PC-3 (cell line): ENCODE data around the gene TRAPPC2L. TPM values are rescaled to one million over a fixed set of nuclear protein-coding genes. Genes with fewer than 3 reads are reported as not detected.

Source experiments
- ATAC-seq: fragments of 200-7000 bp; cut with Tn5 transposase; 2 replicates; pipeline ENCODE4 v1.9.1; 2020; ENCODE audit warnings: mild to moderate bottlenecking, moderate library complexity
- BruUV-seq: library from RNA; stranded (reverse); fragments of 400-500 nt; replicated peaks from 2 replicates; lab custom pipeline; 2021; lab: Mats Ljungman, UMichigan
- CTCF ChIA-PET: fragments of 300-600 bp; sonication (Branson Sonifier 250); formaldehyde crosslinking; loops from one replicate; lab custom pipeline; 2022; ENCODE audit warnings: antibody characterized with exemption; lab: Charles Lee
- POLR2A ChIA-PET: fragments of 300-600 bp; sonication (Branson Sonifier 250); formaldehyde crosslinking; loops from one replicate; lab custom pipeline; 2022; ENCODE audit warnings: antibody characterized with exemption; ENCODE audit not compliant: unreplicated experiment; lab: Charles Lee
- DNase-seq: peaks from one replicate; pipeline ENCODE4 v3.0.0-alpha.2; 2015
- H2AFZ ChIP-seq: fragments of 300-600 bp; sonication (generic); 2 replicates; pipeline ENCODE4 v1.6.0; 2016; ENCODE audit warnings: antibody characterized with exemption, low read length
- H3F3A ChIP-seq: fragments of 300-600 bp; sonication (generic); one replicate; pipeline ENCODE4 v1.6.0; 2017; ENCODE audit warnings: antibody characterized with exemption, low read length, control low read depth, mild to moderate bottlenecking; ENCODE audit not compliant: unreplicated experiment
- H3K27ac ChIP-seq: fragments of 300-600 bp; sonication (generic); 2 replicates; pipeline ENCODE4 v1.5.1; 2016; ENCODE audit warnings: mild to moderate bottlenecking, low read length
- H3K27me3 ChIP-seq: fragments of 300-600 bp; sonication (generic); 2 replicates; pipeline ENCODE4 v1.6.1; 2016; ENCODE audit warnings: low read length, mixed read lengths
- H3K36me3 ChIP-seq: fragments of 300-600 bp; sonication (generic); 2 replicates; pipeline ENCODE4 v1.6.1; 2016; ENCODE audit warnings: low read depth, mixed run types, low read length, mixed read lengths
- H3K4me1 ChIP-seq: fragments of 300-600 bp; sonication (generic); 2 replicates; pipeline ENCODE4 v1.5.1; 2016; ENCODE audit warnings: low read length; ENCODE audit not compliant: insufficient read depth
- H3K4me2 ChIP-seq: fragments of 300-600 bp; sonication (generic); 2 replicates; pipeline ENCODE4 v1.6.0; 2016; ENCODE audit warnings: low read length
- H3K4me3 ChIP-seq: fragments of 300-600 bp; sonication (generic); 2 replicates; pipeline ENCODE4 v1.5.1; 2016; ENCODE audit warnings: mild to moderate bottlenecking, low read length, mixed read lengths
- H3K79me2 ChIP-seq: fragments of 300-600 bp; sonication (generic); 2 replicates; pipeline ENCODE4 v1.6.1; 2017; ENCODE audit warnings: low read length, mixed read lengths
- H3K9ac ChIP-seq: fragments of 300-600 bp; sonication (generic); 2 replicates; pipeline ENCODE4 v1.6.0; 2016; ENCODE audit warnings: mild to moderate bottlenecking, low read length
- H3K9me2 ChIP-seq: fragments of 300-600 bp; sonication (generic); replicated peaks from 2 replicates; pipeline ENCODE4 v1.6.1; 2016; ENCODE audit warnings: mixed run types, low read length, mixed read lengths
- H3K9me3 ChIP-seq: fragments of 300-600 bp; sonication (generic); 2 replicates; pipeline ENCODE4 v1.6.1; 2016; ENCODE audit warnings: low read length, mixed read lengths
- H4K20me1 ChIP-seq: fragments of 300-600 bp; sonication (generic); 2 replicates; pipeline ENCODE4 v1.6.1; 2016; ENCODE audit warnings: low read length, mixed read lengths
- EZH2 ChIP-seq: fragments of 300-600 bp; sonication (generic); IDR thresholded peaks from one replicate; pipeline ENCODE4 v1.6.1; 2017; ENCODE audit warnings: antibody characterized with exemption, mild to moderate bottlenecking, low read length; ENCODE audit not compliant: unreplicated experiment
- EZH2phosphoT487 ChIP-seq: fragments of 300-600 bp; sonication (generic); IDR thresholded peaks from 2 replicates; pipeline ENCODE4 v1.6.1; 2018; ENCODE audit warnings: mild to moderate bottlenecking, antibody characterized with exemption, low read length, borderline replicate concordance
- intact Hi-C: fragments of 100-400 bp; cut with micrococcal nuclease; formaldehyde crosslinking; loops from 2 replicates; pipeline ENCODE4 v1.9.0; 2023
- total RNA-seq: library from RNA; depleted of rRNA; stranded (reverse); fragments of >200 nt; gene quantifications from 2 replicates; pipeline ENCODE4 v1.2.3, GENCODE V29; 2014
- TF ChIP-seq, protein P1 (sequence below): fragments of 300-600 bp; sonication (generic); conservative IDR thresholded peaks from 2 replicates; pipeline ENCODE4 v1.5.1; 2017; ENCODE audit warnings: antibody characterized with exemption, low read depth, mild to moderate bottlenecking, low read length

TRAPPC2L gene
- total RNA-seq, 1 experiment from 2014 or later: 77.5 TPM

DNA sequence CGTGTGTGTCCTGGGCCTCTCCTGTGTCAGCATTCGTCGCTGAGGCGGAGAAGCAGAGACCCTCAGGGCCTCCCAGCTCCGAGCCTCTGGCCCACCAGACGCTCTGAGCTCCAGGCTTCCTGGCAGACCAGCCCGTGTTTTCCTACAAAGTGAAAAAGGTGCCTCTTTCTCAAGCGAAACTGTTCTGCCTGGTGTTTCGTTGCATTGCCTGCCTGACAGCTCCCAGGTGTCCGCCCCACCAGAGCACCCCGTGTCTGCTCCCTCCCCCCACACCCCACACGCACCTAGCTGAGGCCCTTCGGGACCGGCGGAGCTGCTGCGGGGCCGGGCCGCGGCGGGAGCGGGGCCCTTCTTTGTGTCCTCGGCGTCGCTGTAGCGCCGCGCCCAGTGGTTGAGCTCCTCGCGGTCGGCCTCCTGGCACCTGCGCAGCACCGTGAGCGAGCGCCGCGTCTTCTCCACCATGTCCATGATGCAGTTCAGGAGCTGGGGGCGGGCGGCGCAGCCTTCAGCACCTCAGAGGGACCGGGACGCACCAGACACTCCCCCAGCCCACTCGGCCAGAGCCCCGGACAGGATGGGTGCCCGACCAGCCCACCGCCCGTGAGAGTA is 24.2 kb downstream of the TRAPPC2L start:
- no peak for ATAC-seq
- Histone ChIP-seq H3K4me1 (peaks cover 6% of the 10 kb centered on the region; the same call in 1 of the 2 replicates), H3K9me2 (no peaks in the 10 kb centered on the region), H3K9ac (no peak overlapping the region), H3K36me3 (no peaks in the 10 kb centered on the region), H2AFZ (no peak overlapping the region), H3F3A (no peaks in the 10 kb centered on the region), H3K9me3 (no peaks in the 10 kb centered on the region), H3K79me2 (no peaks in the 10 kb centered on the region), H4K20me1 (no peaks in the 10 kb centered on the region), H3K4me3 (no peak overlapping the region), H3K4me2 (no peak overlapping the region), H3K27me3 (no peaks in the 10 kb centered on the region), H3K27ac (no peak overlapping the region)
- DNase-seq: no peak
- ChIA-PET CTCF (no interaction called here), POLR2A (no interaction called here)
- BruUV-seq: no TSS peak
- TF ChIP-seq, protein P1, sequence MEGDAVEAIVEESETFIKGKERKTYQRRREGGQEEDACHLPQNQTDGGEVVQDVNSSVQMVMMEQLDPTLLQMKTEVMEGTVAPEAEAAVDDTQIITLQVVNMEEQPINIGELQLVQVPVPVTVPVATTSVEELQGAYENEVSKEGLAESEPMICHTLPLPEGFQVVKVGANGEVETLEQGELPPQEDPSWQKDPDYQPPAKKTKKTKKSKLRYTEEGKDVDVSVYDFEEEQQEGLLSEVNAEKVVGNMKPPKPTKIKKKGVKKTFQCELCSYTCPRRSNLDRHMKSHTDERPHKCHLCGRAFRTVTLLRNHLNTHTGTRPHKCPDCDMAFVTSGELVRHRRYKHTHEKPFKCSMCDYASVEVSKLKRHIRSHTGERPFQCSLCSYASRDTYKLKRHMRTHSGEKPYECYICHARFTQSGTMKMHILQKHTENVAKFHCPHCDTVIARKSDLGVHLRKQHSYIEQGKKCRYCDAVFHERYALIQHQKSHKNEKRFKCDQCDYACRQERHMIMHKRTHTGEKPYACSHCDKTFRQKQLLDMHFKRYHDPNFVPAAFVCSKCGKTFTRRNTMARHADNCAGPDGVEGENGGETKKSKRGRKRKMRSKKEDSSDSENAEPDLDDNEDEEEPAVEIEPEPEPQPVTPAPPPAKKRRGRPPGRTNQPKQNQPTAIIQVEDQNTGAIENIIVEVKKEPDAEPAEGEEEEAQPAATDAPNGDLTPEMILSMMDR: no peak
- TF ChIP-seq EZH2 (no peak), EZH2phosphoT487 (no peak)
- intact Hi-C loops: no loop called here

DNA sequence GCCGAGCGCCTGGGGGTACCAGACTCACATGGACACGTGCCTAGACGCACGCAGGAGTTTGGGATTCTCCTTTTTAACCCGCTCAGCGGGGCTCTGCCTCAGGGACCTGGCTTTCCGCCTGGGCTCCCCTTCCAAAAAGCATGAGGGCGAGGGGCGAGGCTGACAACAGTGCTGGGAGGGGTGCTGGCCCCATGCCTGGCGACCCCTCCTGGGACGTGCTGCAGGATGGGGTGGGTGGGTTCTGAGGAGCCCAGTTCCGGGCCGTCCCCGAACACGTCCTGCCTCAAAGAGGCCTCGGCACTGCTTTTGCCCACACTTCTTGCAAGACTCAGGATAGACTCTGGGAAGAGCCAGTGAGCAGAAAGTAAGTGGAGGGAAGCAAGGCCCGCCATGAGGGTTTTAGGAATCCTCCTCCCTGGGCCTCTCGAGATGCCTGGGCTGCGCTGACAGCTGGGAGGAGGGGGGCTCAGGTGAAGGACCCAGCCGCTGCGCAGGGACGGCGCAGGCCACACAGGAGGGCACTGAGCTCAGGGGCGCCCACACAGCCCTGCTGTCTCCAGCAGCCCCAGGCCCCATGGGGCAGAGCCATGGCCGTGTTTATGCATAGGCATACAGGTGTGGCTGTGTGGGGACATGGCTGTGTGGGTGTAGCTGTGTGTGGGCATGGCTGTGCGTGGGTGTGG is 24.9 kb downstream of the TRAPPC2L start:
- Histone ChIP-seq H3K4me3 (no peak overlapping the region), H3K36me3 (no peaks in the 10 kb centered on the region), H3K79me2 (no peaks in the 10 kb centered on the region), H3K27ac (no peak overlapping the region), H3K9ac (no peak overlapping the region), H3K9me2 (no peaks in the 10 kb centered on the region), H3K27me3 (no peaks in the 10 kb centered on the region), H3K4me1 (peaks cover 6% of the 10 kb centered on the region; the same call in 1 of the 2 replicates), H4K20me1 (no peaks in the 10 kb centered on the region), H3K9me3 (no peaks in the 10 kb centered on the region), H3F3A (no peaks in the 10 kb centered on the region), H2AFZ (no peak overlapping the region), H3K4me2 (no peak overlapping the region)
- TF ChIP-seq EZH2: no peak
- TF ChIP-seq, protein P1: no peak
- no peak for TF ChIP-seq EZH2phosphoT487
- DNase-seq (no peak), ATAC-seq (no peak)
- intact Hi-C loops: no loop called here
- CTCF ChIA-PET: no interaction called here
- BruUV-seq: no TSS peak
- POLR2A ChIA-PET: no interaction called here
